SK-N-SH treated with all-trans-retinoic acid at 6 μM for 48 hours (cell line): ENCODE data around the gene NEGR1.

Experiments used
- ARNTL ChIP-seq: fragments of 450-650 bp; formaldehyde crosslinking; IDR thresholded peaks from 2 replicates; pipeline ENCODE4 v1.5.0; 2020; ENCODE audit warnings: low read depth, mild to moderate bottlenecking, moderate library complexity, borderline replicate concordance
- CSDC2 ChIP-seq: fragments of 250-450 bp; sonication (Bioruptor Pico); IDR thresholded peaks from 2 replicates; pipeline ENCODE4 v1.5.0; 2020; ENCODE audit warnings: mild to moderate bottlenecking, moderate library complexity
- GLIS3 ChIP-seq: fragments of 250-450 bp; sonication (Bioruptor Pico); IDR thresholded peaks from 2 replicates; pipeline ENCODE4 v1.5.0; 2020; ENCODE audit warnings: mild to moderate bottlenecking, moderate library complexity
- ISL1 ChIP-seq: fragments of 250-450 bp; sonication (Bioruptor Pico); IDR thresholded peaks from 2 replicates; pipeline ENCODE4 v2.1.2; 2022; ENCODE audit warnings: mild to moderate bottlenecking, moderate library complexity
- PATZ1 ChIP-seq: fragments of 250-450 bp; sonication (Bioruptor Pico); IDR thresholded peaks from 2 replicates; pipeline ENCODE4 v1.8.0; 2020; ENCODE audit warnings: mild to moderate bottlenecking, moderate library complexity, borderline replicate concordance
- PPARA ChIP-seq: fragments of 250-450 bp; sonication (Bioruptor Pico); IDR thresholded peaks from 2 replicates; pipeline ENCODE4 v1.5.0; 2020; ENCODE audit warnings: mild to moderate bottlenecking, borderline replicate concordance
- TCF4 ChIP-seq: fragments of 250-450 bp; sonication (Bioruptor Pico); IDR thresholded peaks from 2 replicates; pipeline ENCODE4 v1.8.0; 2021; ENCODE audit warnings: mild to moderate bottlenecking, moderate library complexity, borderline replicate concordance
- ZFP3 ChIP-seq: fragments of 250-450 bp; sonication (Bioruptor Pico); IDR thresholded peaks from 2 replicates; pipeline ENCODE4 v1.5.0; 2020; ENCODE audit warnings: mild to moderate bottlenecking, moderate library complexity
- ZFP30 ChIP-seq: fragments of 450-650 bp; formaldehyde crosslinking; IDR thresholded peaks from 2 replicates; pipeline ENCODE4 v1.5.0; 2022; ENCODE audit warnings: mild to moderate bottlenecking, moderate library complexity
- ZNF565 ChIP-seq: fragments of 450-650 bp; formaldehyde crosslinking; conservative IDR thresholded peaks from 2 replicates; pipeline ENCODE4 v1.5.0; 2020; ENCODE audit warnings: low read depth, mild to moderate bottlenecking, moderate library complexity
- ZNF8 ChIP-seq: fragments of 450-650 bp; formaldehyde crosslinking; IDR thresholded peaks from 2 replicates; pipeline ENCODE4 v1.5.0; 2020; ENCODE audit warnings: mild to moderate bottlenecking, moderate library complexity
- TF ChIP-seq, protein P1 (sequence below): fragments of 250-450 bp; sonication (Bioruptor Pico); IDR thresholded peaks from 2 replicates; pipeline ENCODE4 v1.5.1; 2021; ENCODE audit warnings: mild to moderate bottlenecking, moderate library complexity
- TF ChIP-seq, protein P2 (sequence below): fragments of 250-450 bp; sonication (Bioruptor Pico); IDR thresholded peaks from 2 replicates; pipeline ENCODE4 v1.8.0; 2021; ENCODE audit warnings: low read depth, mild to moderate bottlenecking, moderate library complexity, borderline replicate concordance

DNA sequence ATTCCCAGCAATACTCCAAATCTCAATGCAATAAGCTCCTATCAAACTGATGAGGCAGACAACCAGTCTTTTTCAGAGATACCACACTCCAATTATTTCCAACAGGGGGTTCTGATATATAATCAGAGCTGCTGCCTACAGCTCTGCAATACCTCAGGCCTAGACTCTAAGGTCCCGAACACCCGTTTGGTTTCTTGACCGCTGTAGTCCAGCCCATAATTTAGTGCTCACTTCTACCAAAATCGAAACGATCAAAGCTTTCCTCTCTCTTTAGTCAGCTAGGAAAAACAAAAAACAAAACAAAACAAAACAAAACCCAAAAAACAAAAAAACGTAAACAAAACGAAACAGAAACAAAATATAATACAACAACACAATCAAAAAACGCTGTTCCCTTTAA, 453.0 kb downstream of the NEGR1 start:
- TF ChIP-seq ARNTL (CRISPR knock-in tag) (no peak), PATZ1 (no peak), CSDC2 (CRISPR knock-in tag) (no peak), GLIS3 (CRISPR knock-in tag) (no peak), ZNF565 (CRISPR knock-in tag) (no peak), ZFP3 (no peak), ISL1 (CRISPR knock-in tag) (no peak), ZFP30 (CRISPR knock-in tag) (no peak), PPARA (CRISPR knock-in tag) (no peak), ZNF8 (CRISPR knock-in tag) (no peak), TCF4 (CRISPR knock-in tag) (no peak)
- TF ChIP-seq, protein P1, sequence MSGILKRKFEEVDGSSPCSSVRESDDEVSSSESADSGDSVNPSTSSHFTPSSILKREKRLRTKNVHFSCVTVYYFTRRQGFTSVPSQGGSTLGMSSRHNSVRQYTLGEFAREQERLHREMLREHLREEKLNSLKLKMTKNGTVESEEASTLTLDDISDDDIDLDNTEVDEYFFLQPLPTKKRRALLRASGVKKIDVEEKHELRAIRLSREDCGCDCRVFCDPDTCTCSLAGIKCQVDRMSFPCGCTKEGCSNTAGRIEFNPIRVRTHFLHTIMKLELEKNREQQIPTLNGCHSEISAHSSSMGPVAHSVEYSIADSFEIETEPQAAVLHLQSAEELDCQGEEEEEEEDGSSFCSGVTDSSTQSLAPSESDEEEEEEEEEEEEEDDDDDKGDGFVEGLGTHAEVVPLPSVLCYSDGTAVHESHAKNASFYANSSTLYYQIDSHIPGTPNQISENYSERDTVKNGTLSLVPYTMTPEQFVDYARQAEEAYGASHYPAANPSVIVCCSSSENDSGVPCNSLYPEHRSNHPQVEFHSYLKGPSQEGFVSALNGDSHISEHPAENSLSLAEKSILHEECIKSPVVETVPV: no peak
- TF ChIP-seq, protein P2, sequence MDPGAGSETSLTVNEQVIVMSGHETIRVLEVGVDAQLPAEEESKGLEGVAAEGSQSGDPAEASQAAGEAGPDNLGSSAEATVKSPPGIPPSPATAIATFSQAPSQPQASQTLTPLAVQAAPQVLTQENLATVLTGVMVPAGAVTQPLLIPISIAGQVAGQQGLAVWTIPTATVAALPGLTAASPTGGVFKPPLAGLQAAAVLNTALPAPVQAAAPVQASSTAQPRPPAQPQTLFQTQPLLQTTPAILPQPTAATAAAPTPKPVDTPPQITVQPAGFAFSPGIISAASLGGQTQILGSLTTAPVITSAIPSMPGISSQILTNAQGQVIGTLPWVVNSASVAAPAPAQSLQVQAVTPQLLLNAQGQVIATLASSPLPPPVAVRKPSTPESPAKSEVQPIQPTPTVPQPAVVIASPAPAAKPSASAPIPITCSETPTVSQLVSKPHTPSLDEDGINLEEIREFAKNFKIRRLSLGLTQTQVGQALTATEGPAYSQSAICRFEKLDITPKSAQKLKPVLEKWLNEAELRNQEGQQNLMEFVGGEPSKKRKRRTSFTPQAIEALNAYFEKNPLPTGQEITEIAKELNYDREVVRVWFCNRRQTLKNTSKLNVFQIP: no peak
